ENCODE data around the gene KDM7A.
"Not testable (repeated sequence)": the region's sequence is repeated elsewhere in the genome, so short reads cannot be mapped to it uniquely, and the experiment has no call there.

The KDM7A gene

GRCh38 chr7:140200061-140200989 is 23.5 kb upstream of the KDM7A start:
- DNase-seq, result no peak

- no peak for DNase-seq
These were observed 21.2 kb upstream of the KDM7A start for GRCh38 chr7:140197938-140198337.

GRCh38 chr7:140197218-140197890 is 20.6 kb upstream of the KDM7A start:
- no peak for DNase-seq

- DNase-seq, result no peak
These were observed 19.8 kb upstream of the KDM7A start for GRCh38 chr7:140196361-140197217.

- no peak for DNase-seq
These were observed 19.1 kb upstream of the KDM7A start for GRCh38 chr7:140195859-140196258.

- DNase-seq, result no peak
These were observed 15.8 kb upstream of the KDM7A start for GRCh38 chr7:140192620-140193019.

- no peak for DNase-seq
These were observed 15.4 kb upstream of the KDM7A start for GRCh38 chr7:140192176-140192575.

- no peak for DNase-seq
These were observed 13.8 kb upstream of the KDM7A start for GRCh38 chr7:140190588-140190987.

- DNase-seq, result no peak
These were observed 13.1 kb upstream of the KDM7A start for GRCh38 chr7:140189917-140190316.

GRCh38 chr7:140182917-140183316 is 6.1 kb upstream of the KDM7A start:
- no peak for DNase-seq

GRCh38 chr7:140179339-140179738 is 2.6 kb upstream of the KDM7A start:
- no peak for DNase-seq

- no peak for DNase-seq
These were observed 571 bp downstream of the KDM7A start for GRCh38 chr7:140176122-140176701.

- peak; percentile 89 for DNase-seq
These were observed 1.3 kb downstream of the KDM7A start for GRCh38 chr7:140175221-140176121.

- no peak for DNase-seq
These were observed 2.6 kb downstream of the KDM7A start for GRCh38 chr7:140174217-140174616.

- no peak for DNase-seq
These were observed 6.4 kb downstream of the KDM7A start for GRCh38 chr7:140170375-140170774.

GRCh38 chr7:140168816-140169215 is 8.0 kb downstream of the KDM7A start:
- DNase-seq, result no peak

GRCh38 chr7:140165422-140165821 is 11.4 kb downstream of the KDM7A start:
- no peak for DNase-seq

- not testable (repeated sequence) for DNase-seq
These were observed 14.7 kb downstream of the KDM7A start for GRCh38 chr7:140162081-140162480.

GRCh38 chr7:140161047-140161446 is 15.7 kb downstream of the KDM7A start:
- DNase-seq, result no peak

GRCh38 chr7:140160308-140160707 is 16.5 kb downstream of the KDM7A start:
- no peak for DNase-seq

- no peak for DNase-seq
These were observed 17.3 kb downstream of the KDM7A start for GRCh38 chr7:140159497-140159896.
